NCI-H1694 (cell line): ENCODE data around the gene BCL2L1.

Experiments used
- DNase-seq: peaks from one replicate; lab custom pipeline; 2025; lab: John Stamatoyannopoulos, UW

BCL2L1 gene

GRCh38 chr20:31691646-31692275 lies 30.9 kb downstream of the BCL2L1 start:
- no peak for DNase-seq

GRCh38 chr20:31690124-31690666 lies 32.5 kb downstream of the BCL2L1 start:
- no peak for DNase-seq

GRCh38 chr20:31689141-31689540 lies 33.5 kb downstream of the BCL2L1 start:
- no peak for DNase-seq

GRCh38 chr20:31687777-31688176 lies 34.9 kb downstream of the BCL2L1 start:
- no peak for DNase-seq

GRCh38 chr20:31685853-31686643 lies 36.6 kb downstream of the BCL2L1 start:
- DNase-seq = no peak

- no peak for DNase-seq
Measured at GRCh38 chr20:31684153-31685015, 38.3 kb downstream of the BCL2L1 start.

- no peak for DNase-seq
Measured at GRCh38 chr20:31682927-31683326, 39.7 kb downstream of the BCL2L1 start.

- DNase-seq = no peak
Measured at GRCh38 chr20:31682352-31682751, 40.3 kb downstream of the BCL2L1 start.

GRCh38 chr20:31681769-31682168 lies 40.9 kb downstream of the BCL2L1 start:
- no peak for DNase-seq

- no peak for DNase-seq
Measured at GRCh38 chr20:31681128-31681727, 41.4 kb downstream of the BCL2L1 start.

GRCh38 chr20:31680286-31681127 lies 42.2 kb downstream of the BCL2L1 start:
- no peak for DNase-seq

GRCh38 chr20:31679357-31680285 lies 43.0 kb downstream of the BCL2L1 start:
- no peak for DNase-seq

- no peak for DNase-seq
Measured at GRCh38 chr20:31678389-31679356, 44.0 kb downstream of the BCL2L1 start.

GRCh38 chr20:31677553-31678260 lies 45.0 kb downstream of the BCL2L1 start:
- DNase-seq = no peak

GRCh38 chr20:31676609-31676989 lies 46.1 kb downstream of the BCL2L1 start:
- DNase-seq = no peak

- no peak for DNase-seq
Measured at GRCh38 chr20:31675828-31676608, 46.6 kb downstream of the BCL2L1 start.
